HepG2 (cell line): Measurements from ENCODE around the gene FAM120B. TPM values are rescaled to one million over a fixed set of nuclear protein-coding genes. Genes with fewer than 3 reads are reported as not detected.

Experiments used
- EEA1 ChIP-seq: sonication (generic); formaldehyde crosslinking; IDR thresholded peaks from 2 replicates; pipeline ENCODE4 v1.5.1; 2020; ENCODE audit warnings: mild to moderate bottlenecking, missing genetic modification reagents, borderline replicate concordance
- HMG20A ChIP-seq: IDR thresholded peaks from 2 replicates; pipeline ENCODE4 v1.6.1; 2016; ENCODE audit warnings: borderline replicate concordance
- IKZF4 ChIP-seq: sonication (generic); formaldehyde crosslinking; IDR thresholded peaks from 2 replicates; pipeline ENCODE4 v1.5.1; 2020; ENCODE audit warnings: borderline replicate concordance, mild to moderate bottlenecking, low read depth, missing genetic modification reagents; ENCODE audit errors: not compliant biosample characterization
- MATR3 ChIP-seq: sonication (generic); formaldehyde crosslinking; IDR thresholded peaks from 2 replicates; pipeline ENCODE4 v1.4.0; 2020; ENCODE audit warnings: missing genetic modification reagents
- PAXIP1 ChIP-seq: sonication (generic); formaldehyde crosslinking; conservative IDR thresholded peaks from 2 replicates; pipeline ENCODE4 v1.4.0; 2020; ENCODE audit warnings: mild to moderate bottlenecking, missing genetic modification reagents, moderate library complexity
- RBFOX2 ChIP-seq: fragments of 200-400 bp; formaldehyde crosslinking; IDR thresholded peaks from 2 replicates; pipeline ENCODE4 v1.6.1; 2017; ENCODE audit warnings: low read depth, mild to moderate bottlenecking, low read length
- SKI ChIP-seq: fragments of 450-650 bp; IDR thresholded peaks from one replicate; pipeline ENCODE4 v1.6.1; 2018; ENCODE audit warnings: mild to moderate bottlenecking; ENCODE audit not compliant: partially characterized antibody
- SKIL ChIP-seq: sonication (generic); formaldehyde crosslinking; IDR thresholded peaks from 2 replicates; pipeline ENCODE4 v1.8.0; 2022; ENCODE audit warnings: missing genetic modification reagents, mild to moderate bottlenecking, moderate library complexity, borderline replicate concordance
- SMAD1 ChIP-seq: sonication (generic); formaldehyde crosslinking; IDR thresholded peaks from 2 replicates; pipeline ENCODE4 v1.4.0; 2020; ENCODE audit warnings: missing genetic modification reagents, low read depth, mild to moderate bottlenecking, borderline replicate concordance
- SMAD3 ChIP-seq: sonication (generic); formaldehyde crosslinking; IDR thresholded peaks from 2 replicates; pipeline ENCODE4 v1.4.0; 2020; ENCODE audit warnings: missing genetic modification reagents
- WIZ ChIP-seq: sonication (generic); formaldehyde crosslinking; IDR thresholded peaks from 2 replicates; pipeline ENCODE4 v1.5.1; 2020; ENCODE audit warnings: mild to moderate bottlenecking, missing genetic modification reagents
- ZFP41 ChIP-seq: sonication (generic); formaldehyde crosslinking; IDR thresholded peaks from 2 replicates; pipeline ENCODE4 v1.4.0; 2020; ENCODE audit warnings: mild to moderate bottlenecking, missing genetic modification reagents, borderline replicate concordance
- ZMYM2 ChIP-seq: sonication (generic); formaldehyde crosslinking; IDR thresholded peaks from 2 replicates; pipeline ENCODE4 v1.8.0; 2022; ENCODE audit warnings: mild to moderate bottlenecking, missing genetic modification reagents
- ZNF207 ChIP-seq: fragments of 450-650 bp; IDR thresholded peaks from 2 replicates; pipeline ENCODE4 v1.6.1; 2016; ENCODE audit warnings: antibody characterized with exemption, borderline replicate concordance
- ZNF431 ChIP-seq: sonication (generic); formaldehyde crosslinking; IDR thresholded peaks from 2 replicates; pipeline ENCODE4 v1.9.0; 2022; ENCODE audit warnings: missing genetic modification reagents, low read depth, mild to moderate bottlenecking, borderline replicate concordance
- ZNF776 ChIP-seq: sonication (generic); formaldehyde crosslinking; IDR thresholded peaks from 2 replicates; pipeline ENCODE4 v1.4.0; 2020; ENCODE audit warnings: mild to moderate bottlenecking, missing genetic modification reagents
- polyA plus RNA-seq, 8 experiments: library from polyadenylated mRNA; depleted of rRNA in 3 of 8; stranded (reverse) in 7 of 8; unstranded in 1 of 8; fragments of >200 nt; fragmentation: Illumina TruSeq in 4 of 8; extraction: Trizol in 4 of 8; gene quantifications; 2 replicates each; pipeline versions ENCODE4 v1.2.1 to v1.2.3, GENCODE V29; 2011 to 2016; ENCODE audit warnings: low read depth in 4 of 8, missing spikeins in 1 of 8, mixed read lengths in 1 of 8; ENCODE audit not compliant: insufficient read depth in 1 of 8
- total RNA-seq, 5 experiments: library from RNA; depleted of rRNA; stranded (reverse); fragments of >200 nt; fragmentation: Illumina TruSeq; extraction: Trizol; gene quantifications; 2 replicates each; pipeline ENCODE4 v1.2.3, GENCODE V29; 2016; ENCODE audit warnings: low read depth in 1 of 5
- TF ChIP-seq, protein P1 (sequence below): sonication (generic); formaldehyde crosslinking; IDR thresholded peaks from 2 replicates; pipeline ENCODE4 v1.4.0; 2020; ENCODE audit warnings: missing genetic modification reagents

FAM120B gene
- total and polyA plus RNA-seq, 2 of the 13 experiments (the other 11 are each of a cell fraction or from before 2014, with no cell fraction given): 9.2 to 10.7 TPM

DNA sequence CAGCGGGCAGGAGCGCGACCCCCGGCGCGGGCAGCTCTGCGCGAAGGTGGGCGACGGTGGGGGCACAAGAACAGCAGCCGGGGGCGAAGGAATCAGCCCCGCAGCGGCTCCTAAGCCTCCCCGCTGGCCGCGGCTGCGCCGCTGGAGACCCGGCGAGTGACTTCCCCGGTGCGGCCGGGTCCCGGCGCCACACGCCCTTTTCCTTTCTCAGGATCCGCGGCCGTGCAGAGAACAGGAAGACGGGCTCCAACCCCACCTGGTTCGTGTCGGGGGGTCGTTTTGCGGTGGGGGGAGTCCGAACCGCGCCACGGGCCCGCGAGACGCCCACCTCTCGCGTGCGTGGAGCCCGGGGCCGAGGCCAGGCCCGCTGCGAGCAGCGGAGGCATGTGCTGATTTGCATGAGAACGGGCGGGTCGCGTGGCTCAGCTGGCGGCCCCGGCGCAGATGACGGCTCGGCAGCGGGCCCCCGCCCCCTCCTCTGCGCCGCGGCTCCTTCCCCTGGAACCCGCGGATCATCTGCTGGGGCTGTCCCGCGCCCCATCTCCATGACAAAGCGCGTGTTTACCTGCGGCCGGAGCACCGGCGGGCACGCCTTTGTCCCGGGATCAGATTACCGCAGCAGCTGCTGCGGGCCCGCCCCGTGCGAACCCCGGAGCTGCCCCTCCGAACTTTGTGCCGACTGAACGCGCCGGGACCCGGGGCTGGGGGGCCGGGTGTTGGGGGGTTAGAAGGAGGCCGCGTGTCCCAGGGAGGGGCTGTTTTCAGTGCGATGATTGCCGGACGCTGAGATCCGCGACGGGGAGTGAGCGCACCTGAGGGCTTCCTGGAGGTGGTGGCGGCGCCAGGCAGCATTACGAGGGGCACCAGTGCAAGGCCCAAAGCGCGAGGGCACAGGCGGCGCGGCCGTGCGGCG, 10.8 kb upstream of the FAM120B start (continued):
- TF ChIP-seq ZNF431 (CRISPR knock-in tag) (no peak), ZFP41 (CRISPR knock-in tag) (0 out of 2 replicates have a peak, but pooled peaks have one; percentile 18), IKZF4 (CRISPR knock-in tag) (no peak), HMG20A (CRISPR knock-in tag) (no peak), PAXIP1 (CRISPR knock-in tag) (peak; percentile 44), MATR3 (CRISPR knock-in tag) (no peak), WIZ (CRISPR knock-in tag) (no peak), ZNF207 (no peak), ZNF776 (CRISPR knock-in tag) (0 out of 2 replicates have a peak, but pooled peaks have one; percentile 23), SMAD1 (no peak), RBFOX2 (no peak), SMAD3 (CRISPR knock-in tag) (no peak), SKI (no peak), EEA1 (no peak), SKIL (CRISPR knock-in tag) (no peak), ZMYM2 (CRISPR knock-in tag) (no peak)
- TF ChIP-seq, protein P1, sequence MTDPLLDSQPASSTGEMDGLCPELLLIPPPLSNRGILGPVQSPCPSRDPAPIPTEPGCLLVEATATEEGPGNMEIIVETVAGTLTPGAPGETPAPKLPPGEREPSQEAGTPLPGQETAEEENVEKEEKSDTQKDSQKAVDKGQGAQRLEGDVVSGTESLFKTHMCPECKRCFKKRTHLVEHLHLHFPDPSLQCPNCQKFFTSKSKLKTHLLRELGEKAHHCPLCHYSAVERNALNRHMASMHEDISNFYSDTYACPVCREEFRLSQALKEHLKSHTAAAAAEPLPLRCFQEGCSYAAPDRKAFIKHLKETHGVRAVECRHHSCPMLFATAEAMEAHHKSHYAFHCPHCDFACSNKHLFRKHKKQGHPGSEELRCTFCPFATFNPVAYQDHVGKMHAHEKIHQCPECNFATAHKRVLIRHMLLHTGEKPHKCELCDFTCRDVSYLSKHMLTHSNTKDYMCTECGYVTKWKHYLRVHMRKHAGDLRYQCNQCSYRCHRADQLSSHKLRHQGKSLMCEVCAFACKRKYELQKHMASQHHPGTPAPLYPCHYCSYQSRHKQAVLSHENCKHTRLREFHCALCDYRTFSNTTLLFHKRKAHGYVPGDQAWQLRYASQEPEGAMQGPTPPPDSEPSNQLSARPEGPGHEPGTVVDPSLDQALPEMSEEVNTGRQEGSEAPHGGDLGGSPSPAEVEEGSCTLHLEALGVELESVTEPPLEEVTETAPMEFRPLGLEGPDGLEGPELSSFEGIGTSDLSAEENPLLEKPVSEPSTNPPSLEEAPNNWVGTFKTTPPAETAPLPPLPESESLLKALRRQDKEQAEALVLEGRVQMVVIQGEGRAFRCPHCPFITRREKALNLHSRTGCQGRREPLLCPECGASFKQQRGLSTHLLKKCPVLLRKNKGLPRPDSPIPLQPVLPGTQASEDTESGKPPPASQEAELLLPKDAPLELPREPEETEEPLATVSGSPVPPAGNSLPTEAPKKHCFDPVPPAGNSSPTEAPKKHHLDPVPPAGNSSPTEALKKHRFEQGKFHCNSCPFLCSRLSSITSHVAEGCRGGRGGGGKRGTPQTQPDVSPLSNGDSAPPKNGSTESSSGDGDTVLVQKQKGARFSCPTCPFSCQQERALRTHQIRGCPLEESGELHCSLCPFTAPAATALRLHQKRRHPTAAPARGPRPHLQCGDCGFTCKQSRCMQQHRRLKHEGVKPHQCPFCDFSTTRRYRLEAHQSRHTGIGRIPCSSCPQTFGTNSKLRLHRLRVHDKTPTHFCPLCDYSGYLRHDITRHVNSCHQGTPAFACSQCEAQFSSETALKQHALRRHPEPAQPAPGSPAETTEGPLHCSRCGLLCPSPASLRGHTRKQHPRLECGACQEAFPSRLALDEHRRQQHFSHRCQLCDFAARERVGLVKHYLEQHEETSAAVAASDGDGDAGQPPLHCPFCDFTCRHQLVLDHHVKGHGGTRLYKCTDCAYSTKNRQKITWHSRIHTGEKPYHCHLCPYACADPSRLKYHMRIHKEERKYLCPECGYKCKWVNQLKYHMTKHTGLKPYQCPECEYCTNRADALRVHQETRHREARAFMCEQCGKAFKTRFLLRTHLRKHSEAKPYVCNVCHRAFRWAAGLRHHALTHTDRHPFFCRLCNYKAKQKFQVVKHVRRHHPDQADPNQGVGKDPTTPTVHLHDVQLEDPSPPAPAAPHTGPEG (CRISPR knock-in tag): 0 out of 2 replicates have a peak, but pooled peaks have one; percentile 43
